BE2C (cell line): ENCODE measurements around the gene KRTAP10-2.
A peak's percentile ranks its signal among the peaks of the same experiment; 100 is the strongest.

Experiments used
- DNase-seq: peaks from one replicate; pipeline ENCODE4 v3.0.0-alpha.2; 2020
- H3K27me3 ChIP-seq: fragments of 250-450 bp; sonication (Bioruptor Pico); 2 replicates; pipeline ENCODE4 v1.5.1; 2020; ENCODE audit warnings: mild to moderate bottlenecking
- H3K36me3 ChIP-seq: fragments of 250-450 bp; sonication (Bioruptor Pico); 2 replicates; pipeline ENCODE4 v1.5.1; 2020; ENCODE audit warnings: mild to moderate bottlenecking
- H3K4me1 ChIP-seq: fragments of 250-450 bp; sonication (Bioruptor Pico); 2 replicates; pipeline ENCODE4 v1.5.1; 2020
- H3K4me3 ChIP-seq: 2 replicates; pipeline ENCODE4 v1.5.1; 2011; ENCODE audit warnings: low read depth, low read length
- H3K9me3 ChIP-seq: fragments of 250-450 bp; sonication (Bioruptor Pico); 2 replicates; pipeline ENCODE4 v1.5.1; 2020
- TF ChIP-seq, protein P1 (sequence below): IDR thresholded peaks from 2 replicates; pipeline ENCODE4 v1.5.1; 2012; ENCODE audit warnings: mild to moderate bottlenecking, low read depth, low read length

The KRTAP10-2 gene

GRCh38 chr21:44534688-44535087 lies 16.6 kb downstream of the KRTAP10-2 start:
- Histone ChIP-seq H3K36me3 (no peaks in the 10 kb centered on the region), H3K9me3 (no peaks in the 10 kb centered on the region), H3K4me1 (no peaks in the 10 kb centered on the region), H3K4me3 (no peak overlapping the region), H3K27me3 (peaks cover 11% of the 10 kb centered on the region)
- DNase-seq = no peak
- TF ChIP-seq, protein P1, sequence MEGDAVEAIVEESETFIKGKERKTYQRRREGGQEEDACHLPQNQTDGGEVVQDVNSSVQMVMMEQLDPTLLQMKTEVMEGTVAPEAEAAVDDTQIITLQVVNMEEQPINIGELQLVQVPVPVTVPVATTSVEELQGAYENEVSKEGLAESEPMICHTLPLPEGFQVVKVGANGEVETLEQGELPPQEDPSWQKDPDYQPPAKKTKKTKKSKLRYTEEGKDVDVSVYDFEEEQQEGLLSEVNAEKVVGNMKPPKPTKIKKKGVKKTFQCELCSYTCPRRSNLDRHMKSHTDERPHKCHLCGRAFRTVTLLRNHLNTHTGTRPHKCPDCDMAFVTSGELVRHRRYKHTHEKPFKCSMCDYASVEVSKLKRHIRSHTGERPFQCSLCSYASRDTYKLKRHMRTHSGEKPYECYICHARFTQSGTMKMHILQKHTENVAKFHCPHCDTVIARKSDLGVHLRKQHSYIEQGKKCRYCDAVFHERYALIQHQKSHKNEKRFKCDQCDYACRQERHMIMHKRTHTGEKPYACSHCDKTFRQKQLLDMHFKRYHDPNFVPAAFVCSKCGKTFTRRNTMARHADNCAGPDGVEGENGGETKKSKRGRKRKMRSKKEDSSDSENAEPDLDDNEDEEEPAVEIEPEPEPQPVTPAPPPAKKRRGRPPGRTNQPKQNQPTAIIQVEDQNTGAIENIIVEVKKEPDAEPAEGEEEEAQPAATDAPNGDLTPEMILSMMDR = no peak

GRCh38 chr21:44533891-44534627 lies 17.2 kb downstream of the KRTAP10-2 start:
- peaks cover 11% of the 10 kb centered on the region for H3K27me3 ChIP-seq
- no peaks in the 10 kb centered on the region for H3K4me1 ChIP-seq
- DNase-seq = peak; percentile 8
- H3K4me3 ChIP-seq = no peak overlapping the region
- no peaks in the 10 kb centered on the region for H3K9me3 ChIP-seq
- no peaks in the 10 kb centered on the region for H3K36me3 ChIP-seq
- TF ChIP-seq, protein P1 = no peak

DNA sequence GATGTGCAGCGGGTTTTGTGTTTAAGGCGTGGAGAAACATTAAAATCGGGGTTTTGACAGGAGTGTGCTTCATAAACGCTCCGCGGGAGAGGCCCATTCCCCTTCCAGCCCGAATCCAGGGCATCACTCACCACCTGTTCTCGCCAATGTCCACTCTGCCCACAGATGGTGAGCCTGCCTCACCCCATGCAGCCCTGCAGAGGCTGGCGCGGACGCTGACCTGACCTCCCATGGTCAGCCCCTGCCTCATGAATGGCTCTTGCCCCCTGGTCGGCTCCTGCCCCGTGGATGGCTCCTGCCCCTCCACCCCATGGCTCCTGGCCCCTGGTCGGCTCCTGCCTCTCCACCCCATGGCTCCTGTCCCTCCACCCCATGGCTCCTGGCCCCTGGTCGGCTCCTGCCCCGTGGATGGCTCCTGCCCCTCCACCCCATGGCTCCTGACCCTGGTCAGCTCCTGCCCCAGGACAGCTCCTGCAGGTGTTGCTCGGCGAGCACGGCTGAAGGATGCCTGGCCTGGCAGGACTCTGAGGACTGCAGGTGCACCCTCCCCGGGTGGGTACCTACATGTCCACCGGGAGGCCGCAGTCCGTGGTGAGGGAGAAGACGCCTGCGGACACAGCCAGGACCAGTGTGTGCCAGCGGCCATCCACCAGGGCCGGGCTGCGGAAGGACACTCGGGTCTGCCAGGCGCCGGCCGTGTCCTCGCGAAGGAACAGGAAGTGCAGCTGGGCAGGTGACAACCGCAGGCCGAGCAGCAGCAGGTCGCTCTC lies 18.0 kb downstream of the KRTAP10-2 start:
- Histone ChIP-seq H3K27me3 (peaks cover 11% of the 10 kb centered on the region), H3K9me3 (no peaks in the 10 kb centered on the region), H3K4me3 (no peak overlapping the region), H3K36me3 (no peaks in the 10 kb centered on the region), H3K4me1 (no peaks in the 10 kb centered on the region)
- peak; percentile 5 for DNase-seq
- TF ChIP-seq, protein P1 = no peak

- H3K36me3 ChIP-seq = no peaks in the 10 kb centered on the region
- no peak overlapping the region for H3K4me3 ChIP-seq
- H3K9me3 ChIP-seq = no peaks in the 10 kb centered on the region
- no peaks in the 10 kb centered on the region for H3K4me1 ChIP-seq
- peak; percentile 3 for DNase-seq
- H3K27me3 ChIP-seq = peaks cover 6% of the 10 kb centered on the region
- TF ChIP-seq, protein P1 = no peak
Measured at GRCh38 chr21:44532712-44533111, 18.6 kb downstream of the KRTAP10-2 start.

DNA sequence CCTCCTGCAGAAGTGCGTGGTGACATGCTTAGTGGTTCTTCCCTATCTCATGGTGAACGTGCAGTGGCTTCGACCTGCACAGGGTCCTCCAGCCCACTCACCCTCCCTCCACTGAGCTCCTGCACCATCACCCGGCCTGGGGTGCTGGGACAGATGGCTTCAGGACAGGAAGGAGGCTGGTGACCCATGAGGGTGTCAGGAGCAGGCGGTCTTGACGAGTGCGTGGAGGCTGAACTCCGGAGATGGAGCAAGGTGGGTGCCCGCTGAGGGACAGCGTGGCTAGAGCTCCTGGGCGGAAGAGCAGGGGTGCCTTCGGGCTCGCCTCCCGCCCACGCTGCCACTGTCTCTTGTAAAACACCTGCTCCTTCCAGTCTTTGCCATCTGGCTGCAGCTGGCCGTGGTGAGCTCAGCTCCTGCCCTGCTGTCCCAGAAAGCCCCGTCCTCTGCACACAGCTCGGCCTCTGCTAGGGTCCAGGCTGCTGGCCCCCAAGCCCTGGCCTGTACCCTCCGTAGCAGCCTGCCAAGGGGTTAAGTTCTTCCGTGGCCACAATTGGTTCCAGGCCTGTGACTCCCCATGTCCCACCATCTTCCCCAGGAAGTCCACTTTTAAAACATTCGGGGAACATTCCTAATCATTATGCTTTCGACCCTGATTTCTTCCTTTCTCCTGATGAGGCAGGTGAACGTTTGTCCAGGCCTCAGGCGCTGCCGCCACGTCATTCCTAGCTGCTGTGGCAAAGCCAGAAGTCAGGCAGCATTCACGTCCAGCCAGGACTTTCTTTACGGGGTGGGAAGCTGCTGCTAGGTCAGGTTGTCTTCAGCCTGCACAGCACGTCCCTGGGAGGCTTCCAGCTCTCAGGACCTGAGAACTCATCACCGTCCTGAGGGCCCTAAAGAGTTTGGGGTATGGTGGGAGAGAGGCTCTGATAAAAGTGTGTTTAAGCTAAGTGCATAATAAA lies 19.4 kb downstream of the KRTAP10-2 start:
- peak; percentile 4 for DNase-seq
- H3K4me1 ChIP-seq = no peaks in the 10 kb centered on the region
- H3K9me3 ChIP-seq = no peaks in the 10 kb centered on the region
- H3K4me3 ChIP-seq = no peak overlapping the region
- no peaks in the 10 kb centered on the region for H3K36me3 ChIP-seq
- peaks cover 4% of the 10 kb centered on the region; the same call in 1 of the 2 replicates for H3K27me3 ChIP-seq
- TF ChIP-seq, protein P1 = no peak
